HG03432 (cell line): Measurements from ENCODE around the gene TANGO2.

Experiments used
- ATAC-seq: cut with Tn5 transposase; IDR thresholded peaks from one replicate; pipeline ENCODE4 v1.9.1; 2021; ENCODE audit warnings: mild to moderate bottlenecking, moderate library complexity; ENCODE audit not compliant: unreplicated experiment

The TANGO2 gene

DNA sequence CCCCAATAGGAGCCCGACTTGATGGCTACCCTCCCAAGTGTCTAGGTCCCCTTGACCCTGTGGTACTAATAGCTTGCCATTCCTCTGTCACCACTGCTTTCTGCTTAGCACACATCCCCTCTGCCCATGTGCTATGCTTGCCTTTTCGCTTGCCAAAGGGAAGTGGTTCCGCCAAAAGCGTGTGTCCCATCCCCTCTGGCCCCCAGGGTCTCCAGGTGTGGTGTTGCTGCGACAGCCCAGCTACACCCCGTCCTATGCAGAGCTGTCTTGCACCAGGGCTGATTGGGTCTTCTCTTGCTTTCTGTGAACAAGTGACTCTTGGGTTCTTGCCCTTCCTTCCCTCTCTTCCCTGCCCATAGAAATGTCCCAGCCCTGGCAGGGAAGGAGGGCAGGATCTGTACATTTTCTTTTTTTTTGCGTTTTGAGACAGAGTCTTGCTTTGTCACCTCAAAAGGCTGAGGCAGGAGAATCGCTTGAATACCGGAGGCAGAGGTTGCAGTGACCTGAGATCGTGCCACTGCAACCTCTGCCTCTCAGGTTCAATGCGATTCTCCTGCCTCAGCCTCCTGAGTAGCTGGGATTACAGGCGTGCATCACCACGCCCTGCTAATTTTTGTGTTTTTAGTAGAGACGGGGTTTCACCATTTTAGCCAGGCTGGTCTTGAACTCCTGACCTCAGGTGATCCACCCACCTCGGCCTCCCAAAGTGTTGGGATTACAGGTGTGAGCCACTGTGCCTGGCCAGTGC, 3.9 kb downstream of the TANGO2 start:
- no peak for ATAC-seq

GRCh38 chr22:20025401-20026203, 4.7 kb downstream of the TANGO2 start:
- no peak for ATAC-seq

DNA sequence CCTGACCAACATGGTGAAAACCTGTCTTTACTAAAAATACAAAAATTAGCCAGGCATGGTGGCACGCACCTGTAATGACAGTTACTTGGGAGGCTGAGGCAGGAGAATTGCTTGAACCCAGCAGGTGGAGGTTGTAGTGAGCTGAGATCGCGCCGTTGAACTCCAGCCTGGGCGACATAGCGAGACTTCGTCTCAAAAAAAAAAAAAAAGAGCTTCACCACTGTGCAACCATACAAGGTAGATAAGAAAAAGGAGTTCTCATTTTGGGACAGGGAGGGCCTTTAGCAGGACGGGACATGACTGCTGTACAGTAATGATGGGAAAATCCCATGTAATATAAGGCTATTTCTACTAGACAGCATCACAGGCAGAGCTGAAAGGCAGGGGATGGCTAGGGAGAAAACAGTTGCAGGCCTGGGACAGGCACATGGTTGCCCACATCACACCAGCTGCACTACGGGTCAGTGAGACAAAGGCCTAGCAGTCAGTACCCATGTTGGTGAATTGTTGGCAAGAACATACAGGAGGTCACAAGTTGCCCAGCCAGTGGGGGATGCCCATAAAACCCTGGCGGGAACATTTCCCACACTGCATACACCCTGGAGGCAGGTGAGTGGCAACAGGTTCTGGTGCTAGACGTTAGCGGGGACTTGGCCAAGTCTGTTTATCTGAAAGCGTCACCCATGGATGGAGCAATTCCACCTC, 5.4 kb downstream of the TANGO2 start:
- ATAC-seq, result no peak

GRCh38 chr22:20026996-20027601, 6.2 kb downstream of the TANGO2 start:
- ATAC-seq, result no peak

DNA sequence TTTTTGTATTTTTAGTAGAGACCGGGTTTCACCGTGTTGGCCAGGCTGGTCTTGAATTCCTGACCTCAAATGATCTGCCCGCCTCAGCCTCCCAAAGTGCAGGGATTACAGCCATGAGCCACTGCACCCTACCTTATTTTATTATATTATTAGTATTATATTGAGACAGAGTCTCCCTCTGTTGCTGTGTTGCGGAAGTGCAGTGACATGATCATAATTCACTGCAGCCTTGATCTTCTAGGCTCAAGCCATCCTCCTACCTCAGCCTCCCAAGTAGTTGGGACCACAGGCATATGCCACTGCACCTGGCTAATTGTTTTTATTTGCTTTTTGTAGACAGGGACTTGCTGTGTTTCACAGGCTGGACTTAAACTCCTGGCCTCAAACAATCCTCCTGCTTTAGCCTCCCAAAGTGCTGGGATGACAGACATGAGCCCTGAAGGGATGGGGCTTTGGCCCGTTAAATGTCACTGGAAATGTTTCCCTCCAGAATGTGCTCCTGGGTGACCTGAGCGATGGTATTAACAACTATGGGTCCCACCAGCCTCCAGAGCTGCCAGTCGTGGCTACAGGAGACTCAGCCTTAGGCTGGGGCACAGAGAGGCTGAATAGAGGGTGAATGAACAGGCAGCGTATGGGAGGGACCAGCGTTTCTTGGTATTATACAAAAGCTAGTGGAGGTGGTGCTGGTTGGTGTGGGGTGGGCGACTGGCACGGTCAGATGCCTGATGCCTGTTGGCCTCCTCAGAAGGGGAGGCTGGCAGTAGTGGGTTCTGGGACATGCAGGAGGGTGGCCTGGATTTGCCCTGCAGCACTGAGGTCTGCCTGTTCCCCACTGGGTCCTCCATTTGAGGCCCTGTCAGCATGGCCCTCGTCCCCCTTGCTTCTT, 7.3 kb downstream of the TANGO2 start:
- no peak for ATAC-seq

DNA sequence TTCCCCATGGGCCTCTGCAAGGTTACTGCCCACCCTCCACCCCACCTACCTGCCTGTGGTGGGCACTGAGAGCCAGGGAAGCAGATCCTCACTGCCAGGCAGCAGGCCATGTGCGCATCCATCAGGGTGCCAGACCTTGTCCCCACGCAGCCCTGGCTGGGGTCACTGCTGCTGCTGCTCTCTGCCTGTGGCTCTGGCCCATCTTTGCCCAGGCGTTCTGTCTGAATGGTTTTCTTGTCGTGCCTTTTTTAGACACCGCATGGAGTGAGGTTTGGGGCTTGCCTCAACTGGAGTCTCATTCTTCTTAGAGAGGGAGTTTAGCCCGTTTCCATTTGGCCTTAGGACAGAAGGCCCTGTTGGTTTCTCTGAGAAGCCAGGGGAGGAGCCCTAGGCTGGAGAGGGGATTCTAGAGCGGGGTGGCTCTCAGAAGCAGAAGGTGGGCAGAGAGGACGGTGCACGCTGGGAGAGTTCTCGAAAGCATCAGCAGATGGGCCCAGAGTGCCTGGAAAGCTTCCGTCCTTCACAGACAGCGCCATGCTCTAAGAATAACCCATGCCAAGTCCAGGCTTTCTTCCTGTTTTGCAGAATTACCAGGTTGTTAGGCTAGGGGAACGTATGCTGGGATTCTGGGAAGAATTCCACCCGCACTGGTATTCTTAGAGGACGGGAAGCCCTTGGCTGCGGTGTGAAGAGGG, 8.1 kb downstream of the TANGO2 start:
- no peak for ATAC-seq

- ATAC-seq, result no peak
Observed at GRCh38 chr22:20029550-20030225, 8.8 kb downstream of the TANGO2 start.

- no peak for ATAC-seq
Observed at GRCh38 chr22:20031732-20032406, 11.0 kb downstream of the TANGO2 start.

GRCh38 chr22:20032407-20032991, 11.6 kb downstream of the TANGO2 start:
- no peak for ATAC-seq

- ATAC-seq, result no peak
Observed at GRCh38 chr22:20033045-20033706, 12.3 kb downstream of the TANGO2 start.

- no peak for ATAC-seq
Observed at GRCh38 chr22:20034143-20034542, 13.2 kb downstream of the TANGO2 start.

DNA sequence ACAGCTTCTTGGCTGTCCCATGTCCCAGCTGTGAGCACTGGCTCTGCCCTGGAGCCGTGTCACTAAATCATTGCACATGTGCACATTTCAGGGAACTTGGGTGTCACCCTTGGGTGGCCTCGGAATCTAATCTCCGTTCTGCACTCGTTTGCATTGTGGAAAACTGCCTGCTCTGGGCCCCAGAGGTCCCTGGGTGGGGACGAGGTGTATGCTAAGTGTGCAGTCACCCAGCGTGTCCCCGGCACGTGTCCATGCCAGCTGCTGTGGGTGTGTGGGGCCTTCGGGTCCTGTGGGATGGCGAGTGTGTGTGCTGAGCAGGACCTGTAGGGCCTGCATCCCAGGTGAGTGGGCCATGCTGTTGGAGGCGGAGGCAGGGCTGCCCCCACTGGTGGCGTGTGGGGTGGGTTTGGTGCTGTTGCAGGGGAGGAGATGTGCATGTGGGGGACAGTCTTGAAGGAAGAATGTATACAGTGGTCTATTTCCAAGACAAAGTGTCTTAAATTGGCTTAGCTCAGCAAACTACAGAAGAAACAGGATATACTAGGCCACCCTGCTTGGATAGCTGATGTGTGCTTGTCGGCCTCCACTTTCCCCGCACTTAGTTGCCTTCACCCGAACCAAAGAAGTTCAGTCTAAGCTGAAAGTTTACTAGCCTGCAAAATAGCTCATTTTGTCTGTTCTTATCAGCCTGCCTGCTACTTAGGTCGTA, 14.6 kb downstream of the TANGO2 start:
- no peak for ATAC-seq

GRCh38 chr22:20036084-20036482, 15.2 kb downstream of the TANGO2 start:
- no peak for ATAC-seq

GRCh38 chr22:20036535-20037392, 15.9 kb downstream of the TANGO2 start:
- no peak for ATAC-seq

DNA sequence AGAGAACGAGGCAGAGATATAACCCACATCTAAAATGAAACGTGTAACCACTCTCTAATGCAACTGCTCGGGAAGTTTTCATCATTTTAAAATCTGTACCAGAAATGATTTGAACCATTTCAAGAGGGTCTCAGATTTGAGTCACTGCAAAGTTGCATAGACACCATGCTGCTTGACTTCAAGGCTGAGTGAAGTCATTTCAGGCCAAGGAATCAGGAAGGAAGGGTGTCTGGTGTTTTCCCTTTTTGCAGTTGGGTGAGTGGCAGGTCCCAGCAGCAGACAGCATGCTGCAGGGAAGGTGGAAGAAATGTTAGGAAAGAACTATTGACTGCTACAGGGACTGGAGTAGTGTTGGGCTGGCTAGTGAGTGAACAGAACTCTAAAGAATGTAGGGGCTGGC, 16.5 kb downstream of the TANGO2 start:
- ATAC-seq, result no peak

GRCh38 chr22:20038574-20038973, 17.7 kb downstream of the TANGO2 start:
- ATAC-seq, result no peak
